ENCODE data around the gene SVBP.

The SVBP gene

GRCh38 chr1:42788021-42788420 lies 29.2 kb downstream of the SVBP start:
- DNase-seq (ENCODE audit: extremely low spot score), result no peak
- CTCF ChIA-PET, result interaction anchor here (1.2 kb wide), 1 partner anchor 285 kb away, joined by 5 read pairs; no protein-coding TSS in a partner anchor
- no peak for TF ChIP-seq CTCF (IDR thresholded peaks at IDR 0.05; ENCODE audit: control extremely low read depth, extremely low read depth, low read depth, missing control alignments)
- POLR2A ChIA-PET, result no interaction called here

DNA sequence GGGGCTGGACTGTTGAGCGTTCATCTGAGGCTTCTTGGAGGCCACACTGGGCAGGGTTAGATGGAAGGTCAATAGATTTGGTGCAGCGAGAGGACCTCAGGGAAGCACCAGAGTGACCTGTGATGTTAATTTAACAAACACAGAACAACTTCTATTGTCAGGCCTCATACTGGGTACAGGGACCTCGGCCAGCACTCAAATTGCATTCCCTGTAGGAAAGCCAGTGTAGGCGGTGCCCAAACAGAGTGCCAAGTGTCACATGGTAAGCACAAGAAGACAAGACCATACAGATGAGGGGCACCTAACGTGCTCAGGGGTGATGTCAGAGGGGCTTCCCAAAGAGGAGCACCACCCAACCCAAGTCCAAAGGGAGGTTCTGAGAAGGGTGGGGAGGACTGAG lies 31.1 kb downstream of the SVBP start:
- ChIA-PET POLR2A (no interaction called here), CTCF (interaction anchor here (1.4 kb wide), 1 partner anchor 8 kb away, joined by 5 read pairs; no protein-coding TSS in a partner anchor)
- no peak for DNase-seq (ENCODE audit: extremely low spot score)
- no peak for TF ChIP-seq CTCF (IDR thresholded peaks at IDR 0.05; ENCODE audit: control extremely low read depth, extremely low read depth, low read depth, missing control alignments)

DNA sequence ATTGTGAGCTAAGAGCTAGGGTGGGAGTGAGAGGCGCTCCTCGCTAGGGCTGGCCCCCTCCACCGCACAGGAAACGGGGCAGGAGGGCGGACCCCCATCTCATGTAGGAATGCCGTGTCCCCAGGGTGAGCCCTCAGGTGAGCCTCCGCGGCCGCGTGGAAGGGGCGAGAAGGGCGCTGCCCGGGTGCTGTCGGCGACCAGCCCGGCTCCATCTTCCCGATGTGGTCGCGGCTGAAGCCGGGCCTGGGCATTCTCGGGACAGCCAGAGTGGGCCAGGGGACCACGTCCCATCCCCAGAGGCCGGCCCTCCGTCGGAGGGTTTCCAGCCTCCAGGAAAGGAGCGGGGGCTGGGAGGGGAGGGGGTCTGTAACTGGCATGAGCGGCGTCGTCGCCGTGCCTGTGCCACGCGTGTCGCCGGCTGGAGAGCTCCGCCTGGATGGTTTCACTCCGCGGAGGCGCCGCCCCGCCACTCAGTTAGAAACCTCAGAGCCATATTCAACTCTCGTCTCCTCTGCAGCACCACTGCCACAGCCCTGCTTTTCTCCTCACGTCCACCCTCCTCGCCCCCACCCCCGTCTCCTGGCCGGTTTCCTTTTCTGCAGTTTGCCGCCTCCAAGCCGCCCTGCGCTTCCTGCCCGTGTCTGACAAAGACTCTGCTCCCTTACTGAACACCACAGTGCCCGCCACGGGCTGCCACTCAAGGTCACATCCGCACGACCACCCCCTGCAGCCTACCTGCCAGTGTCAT lies 32.1 kb downstream of the SVBP start, which contains the start of gene TMEM269:
TSS of gene TMEM269 (plus strand) at position 46 of the 748 bp plus-strand sequence. CDS start 4,903 bp downstream, outside the sequence.
- POLR2A ChIA-PET, result interaction anchor here (1.4 kb wide), 1 partner anchor 18 kb away, joined by 3 read pairs; the partner anchor contains the start of genes C1orf50 and P3H1
- TF ChIP-seq CTCF (IDR thresholded peaks at IDR 0.05; ENCODE audit: control extremely low read depth, extremely low read depth, low read depth, missing control alignments), result no peak
- DNase-seq (ENCODE audit: extremely low spot score), result peak; percentile 67
- CTCF ChIA-PET, result interaction anchor here (0.9 to 12.6 kb wide), 4 partner anchors 10 to 288 kb away, joined by 3 to 178 read pairs (median 6); partner anchors contain the start of genes C1orf50 and P3H1

DNA sequence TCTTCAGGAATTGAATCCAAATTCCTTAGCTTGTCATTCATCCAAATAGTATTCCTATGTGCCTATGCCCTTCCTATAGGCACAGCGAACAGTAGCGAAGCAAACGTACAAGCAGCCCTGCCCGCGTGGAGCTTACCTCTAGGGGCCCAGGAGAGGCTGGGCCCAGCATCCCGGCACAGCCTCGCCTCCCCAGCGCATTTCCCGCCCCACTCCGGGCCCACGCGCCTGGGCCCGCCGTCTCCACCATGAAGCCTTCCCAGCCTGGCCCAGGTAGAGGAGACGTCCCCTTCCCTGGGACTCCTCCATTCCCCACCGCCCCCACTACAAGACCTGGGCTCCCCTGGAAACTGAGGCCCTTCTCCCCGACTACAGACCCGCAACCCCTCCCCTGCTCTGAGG lies 32.7 kb downstream of the SVBP start:
- POLR2A ChIA-PET, result interaction anchor here (1.2 to 1.4 kb wide), 2 partner anchors 18 kb away, joined by 3 to 4 read pairs; partner anchors contain the start of genes C1orf50 and P3H1
- no peak for TF ChIP-seq CTCF (IDR thresholded peaks at IDR 0.05; ENCODE audit: control extremely low read depth, extremely low read depth, low read depth, missing control alignments)
- CTCF ChIA-PET, result interaction anchor here (0.9 to 12.6 kb wide), 7 partner anchors 10 to 288 kb away, joined by 3 to 178 read pairs (median 3); partner anchors contain the start of genes C1orf50 and P3H1
- DNase-seq (ENCODE audit: extremely low spot score), result no peak

DNA sequence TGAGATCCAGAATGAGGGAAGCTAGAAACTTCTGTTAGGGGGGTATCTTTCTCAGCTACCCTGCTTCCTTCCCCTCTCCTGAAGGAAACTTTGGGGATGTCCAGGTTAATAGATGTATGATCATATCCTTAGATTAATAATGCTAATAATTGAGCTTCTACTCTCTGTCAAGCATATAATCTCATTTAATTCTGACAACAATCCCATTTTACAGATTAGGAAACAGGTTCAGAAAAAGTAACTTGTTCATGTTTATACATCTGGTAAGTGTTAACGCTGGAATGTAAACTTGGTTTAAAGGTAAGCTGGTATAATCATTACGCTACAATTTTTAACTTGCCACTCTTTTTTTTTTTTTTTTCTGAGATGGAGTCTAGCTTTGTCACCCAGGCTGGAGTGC lies 34.1 kb downstream of the SVBP start:
- CTCF ChIA-PET, result interaction anchor here (1.0 to 12.6 kb wide), 7 partner anchors 8 to 350 kb away, joined by 3 to 178 read pairs (median 4); partner anchors contain the start of genes C1orf50 and P3H1
- TF ChIP-seq CTCF (IDR thresholded peaks at IDR 0.05; ENCODE audit: control extremely low read depth, extremely low read depth, low read depth, missing control alignments), result no peak
- no peak for DNase-seq (ENCODE audit: extremely low spot score)
- POLR2A ChIA-PET, result interaction anchor here (1.2 kb wide), 1 partner anchor 16 kb away, joined by 4 read pairs; the partner anchor contains the start of genes C1orf50 and P3H1

DNA sequence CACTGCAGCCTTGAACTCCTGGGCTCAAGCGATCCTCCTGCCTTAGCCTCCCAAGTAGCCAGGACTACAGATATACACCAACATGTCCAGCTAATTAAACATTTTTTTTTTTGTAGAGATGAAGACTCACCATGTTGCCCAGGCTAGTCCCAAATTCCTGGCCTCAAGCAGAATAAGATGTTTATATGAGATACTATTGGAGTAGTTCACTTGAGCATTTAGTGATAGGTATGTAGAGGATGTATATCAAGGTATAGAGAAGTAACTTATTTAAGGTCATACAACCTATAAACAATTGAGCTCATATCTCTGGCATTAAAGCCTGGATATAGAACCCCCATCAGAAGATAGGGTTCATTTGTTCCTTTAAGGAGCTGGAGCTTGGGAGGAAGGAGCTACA lies 37.0 kb downstream of the SVBP start:
- ChIA-PET POLR2A (interaction anchor here (0.5 to 1.3 kb wide), 2 partner anchors 13 to 1932 kb away, joined by 3 read pairs; partner anchors contain the start of genes C1orf50 and P3H1), CTCF (interaction anchor here (1.1 to 12.6 kb wide), 7 partner anchors 13 to 305 kb away, joined by 3 to 178 read pairs (median 3); partner anchors contain the start of genes C1orf50 and P3H1)
- TF ChIP-seq CTCF (IDR thresholded peaks at IDR 0.05; ENCODE audit: control extremely low read depth, extremely low read depth, low read depth, missing control alignments), result no peak
- DNase-seq (ENCODE audit: extremely low spot score), result no peak

All from GM10248 (cell line).